ENCODE data around the gene CCDC9.
"Not testable (repeated sequence)": the region's sequence is repeated elsewhere in the genome, so short reads cannot be mapped to it uniquely, and the experiment has no call there.

Gene CCDC9

DNA sequence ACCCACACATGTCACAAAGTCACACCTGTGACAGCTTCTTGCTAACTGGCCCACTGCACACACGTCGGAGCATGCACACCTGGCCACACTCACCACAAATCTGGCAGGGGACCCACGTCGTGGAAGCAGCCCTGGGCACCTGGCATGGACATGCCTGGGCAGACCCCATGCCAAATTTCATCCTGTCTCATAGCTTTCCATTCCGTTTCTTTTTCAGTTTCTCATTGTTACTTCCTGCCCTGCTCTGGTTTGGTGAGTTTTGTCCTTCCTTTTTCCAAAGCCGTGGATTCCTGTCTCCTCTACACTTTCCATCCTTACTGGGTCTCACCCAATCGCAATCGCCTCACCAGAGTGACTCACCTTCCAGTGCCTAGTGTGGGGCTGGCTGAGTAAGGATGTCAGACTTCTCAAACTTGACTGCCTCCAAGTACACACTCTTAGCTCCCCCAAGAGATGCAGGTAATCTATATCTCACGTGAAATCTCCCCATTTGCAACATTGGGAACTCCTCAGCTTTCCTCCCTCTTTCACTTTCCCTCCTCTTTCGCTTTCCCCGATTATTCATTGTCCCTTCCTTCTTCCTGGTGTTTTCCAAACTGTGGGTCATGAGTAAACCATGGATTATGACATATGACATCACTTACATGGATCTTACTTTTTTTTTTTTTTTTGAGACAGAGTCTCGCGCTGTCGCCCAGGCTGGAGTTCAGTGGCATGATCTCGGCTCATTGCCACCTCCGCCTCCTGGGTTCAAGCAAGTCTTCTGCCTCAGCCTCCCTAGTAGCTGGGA lies 23.7 kb upstream of the CCDC9 start:
- no peak for DNase-seq

DNA sequence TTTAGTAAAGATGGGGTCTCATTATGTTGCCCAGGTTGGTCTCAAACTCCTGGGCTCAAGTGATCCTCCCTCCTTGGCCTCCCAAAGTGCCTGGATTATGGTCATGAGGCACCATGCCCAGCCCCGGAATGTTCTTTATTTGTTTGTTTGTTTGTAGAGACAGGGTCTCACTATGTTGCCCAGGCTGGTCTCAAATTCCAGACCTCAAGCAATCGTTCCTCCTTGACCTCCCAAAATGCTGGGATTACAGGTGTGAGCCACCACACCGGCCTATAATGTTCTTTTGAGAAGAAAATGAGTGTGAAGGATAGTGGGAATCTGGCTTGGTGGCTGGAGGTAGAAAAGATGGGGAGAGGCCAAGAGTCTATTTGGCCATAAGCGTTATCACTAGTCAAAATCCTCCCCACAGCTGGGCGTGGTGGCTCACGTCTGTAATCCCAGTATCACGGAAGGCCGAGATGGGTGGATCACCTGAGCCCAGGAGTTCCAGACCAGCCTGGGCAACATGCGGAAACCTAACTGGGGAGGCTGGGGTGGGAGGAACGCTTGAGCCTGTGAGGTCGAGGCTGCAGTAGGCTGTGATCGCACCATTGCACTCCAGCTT lies 20.2 kb upstream of the CCDC9 start:
- DNase-seq = no peak

DNA sequence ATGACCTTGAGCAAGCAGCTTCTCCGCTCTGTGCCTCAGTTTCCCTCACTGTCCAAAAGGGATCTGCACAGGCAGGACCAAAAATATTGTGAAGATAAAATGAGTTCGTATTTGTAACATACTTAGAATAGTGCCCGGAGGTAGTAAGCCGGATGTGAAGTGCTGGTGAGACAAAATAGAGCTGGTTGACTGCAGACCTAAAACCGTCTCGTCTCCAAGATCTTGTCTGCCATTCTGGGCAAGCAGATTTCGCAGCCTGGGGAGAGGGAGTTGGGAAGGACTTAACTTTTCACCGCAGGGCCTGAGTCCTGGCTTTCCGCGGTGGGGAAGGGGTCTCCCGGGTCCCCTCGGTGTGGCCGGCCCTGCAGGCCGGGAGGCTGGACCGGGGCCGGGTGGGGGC lies 17.2 kb upstream of the CCDC9 start:
- no peak for DNase-seq

DNA sequence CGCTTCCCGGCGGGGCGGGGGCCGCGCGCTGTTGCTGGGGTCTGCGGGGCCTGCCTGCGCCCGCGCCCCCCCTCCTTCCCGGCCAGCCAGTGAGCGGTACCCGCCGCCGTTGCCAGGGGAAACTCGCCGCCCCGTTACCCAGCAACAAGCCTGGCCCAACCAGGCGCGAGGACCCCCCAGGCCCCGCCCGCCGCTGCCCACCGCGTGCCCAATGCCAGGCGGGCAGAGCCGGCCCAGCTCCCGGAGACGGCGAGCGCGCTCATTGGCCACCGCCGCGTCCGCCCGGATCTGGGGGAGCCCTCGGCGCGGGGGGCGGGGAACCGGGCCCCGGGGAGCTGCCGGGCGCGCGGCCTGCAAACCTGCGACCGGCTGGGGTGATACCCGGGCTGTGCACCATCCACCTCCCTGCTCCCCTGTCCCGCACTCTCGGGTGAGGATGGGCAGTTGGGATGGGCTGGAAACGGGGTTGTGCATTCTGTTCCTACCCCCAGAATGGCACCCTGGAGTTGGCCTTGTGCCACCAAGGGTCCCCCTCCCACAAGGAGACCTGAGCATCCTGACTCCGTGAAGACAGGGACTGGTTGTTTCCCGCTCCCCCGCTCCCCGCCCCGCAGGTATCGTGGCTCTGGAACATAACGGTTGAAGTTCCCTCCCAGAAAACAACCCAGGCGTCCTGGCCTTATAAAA lies 16.6 kb upstream of the CCDC9 start:
- peak in 2 of 4 experiments; percentile 19 to 30 for DNase-seq

DNA sequence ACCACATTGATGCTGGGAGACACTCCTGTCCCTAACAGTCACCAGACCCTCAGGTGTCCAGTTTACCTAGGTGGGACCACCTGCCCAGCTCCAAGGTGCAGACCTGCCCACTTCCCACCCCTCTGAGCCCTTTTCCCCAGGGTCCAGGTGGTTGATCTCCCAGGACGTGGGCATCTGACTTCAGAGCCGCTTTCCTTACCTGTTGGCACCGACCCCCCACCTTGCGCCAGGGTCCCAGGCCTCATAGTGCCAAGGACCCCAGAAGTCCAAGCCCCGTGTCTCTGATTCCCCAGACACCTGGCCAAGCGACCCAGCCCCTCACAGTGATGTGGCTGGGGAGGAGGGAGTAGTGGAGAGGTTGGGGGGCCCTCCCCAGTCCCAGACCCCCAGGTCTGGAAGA lies 15.8 kb upstream of the CCDC9 start:
- no peak for DNase-seq

DNA sequence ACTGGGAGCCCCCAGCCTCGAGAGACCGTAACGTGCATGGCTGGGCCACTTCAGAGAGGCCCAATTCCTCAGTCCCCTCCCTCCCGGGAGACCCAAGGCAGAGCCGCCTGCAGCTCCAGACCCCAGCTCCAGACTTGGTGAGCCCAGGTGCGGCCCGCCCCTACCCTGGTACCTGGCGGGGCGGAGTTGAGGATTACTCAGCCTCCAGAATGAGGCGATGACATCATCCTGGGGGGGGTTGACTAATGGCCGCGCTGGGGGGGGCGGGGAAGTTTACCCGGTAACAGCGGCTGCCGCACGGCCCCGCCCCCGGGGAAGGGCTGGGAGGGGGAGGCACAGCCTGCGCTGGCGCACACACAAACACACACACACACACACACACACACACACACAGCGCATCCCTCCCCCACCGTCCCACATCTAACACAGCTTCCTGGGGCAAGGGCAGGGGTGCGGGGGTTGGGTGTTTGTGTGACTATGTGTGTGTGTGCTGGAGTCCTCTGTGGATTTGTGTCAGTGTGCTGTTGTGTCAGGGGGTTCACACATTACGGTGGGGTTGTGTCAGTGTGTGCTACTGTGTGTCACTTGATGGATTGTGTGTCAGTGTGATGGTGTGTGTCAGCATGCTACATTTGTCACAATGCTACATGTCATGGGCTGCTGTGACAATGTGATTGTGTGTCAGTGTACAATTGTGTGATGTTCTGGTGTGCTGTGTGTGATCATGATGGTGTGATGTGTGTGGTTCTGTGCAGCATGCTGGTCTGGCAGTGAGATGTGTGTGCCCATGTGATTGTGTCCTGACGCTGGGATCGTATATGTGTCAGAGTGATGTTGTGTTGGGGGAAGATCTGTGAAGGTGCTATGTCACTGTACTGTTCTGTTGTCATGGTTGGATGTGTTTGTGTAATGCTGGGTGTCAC lies 15.1 kb upstream of the CCDC9 start:
- DNase-seq = peak; percentile 67 to 87 (median 75)

DNA sequence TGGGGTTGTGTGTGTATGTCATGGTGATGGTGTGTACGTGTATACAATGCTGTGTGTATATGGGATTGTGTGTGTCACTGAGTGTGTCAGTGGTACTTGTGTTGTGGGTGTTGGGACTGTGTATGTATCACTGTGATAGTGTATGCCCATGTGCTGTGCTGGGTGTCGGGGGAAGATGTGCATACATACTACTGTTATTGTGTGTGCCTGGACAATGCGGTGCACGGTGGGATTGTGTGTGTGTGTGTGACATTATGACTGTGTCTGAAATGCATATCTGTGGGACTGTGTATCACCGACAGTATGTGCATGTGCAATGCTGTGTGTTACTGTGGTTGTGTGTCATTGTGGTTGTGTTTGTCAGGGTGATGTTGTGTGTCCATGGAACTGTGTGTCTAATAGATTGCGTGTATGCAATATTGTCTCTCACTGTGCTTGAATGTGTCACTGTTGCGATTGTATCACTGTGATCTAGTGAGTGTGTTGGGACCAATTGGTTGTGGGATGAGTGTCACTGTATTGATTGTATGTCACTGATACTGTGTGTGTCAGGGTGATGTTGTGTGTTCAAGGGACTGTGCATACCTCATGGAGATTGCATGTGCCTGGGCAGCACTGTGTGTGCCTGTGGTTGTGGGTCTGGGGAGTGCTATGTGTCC lies 14.3 kb upstream of the CCDC9 start:
- no peak for DNase-seq

DNA sequence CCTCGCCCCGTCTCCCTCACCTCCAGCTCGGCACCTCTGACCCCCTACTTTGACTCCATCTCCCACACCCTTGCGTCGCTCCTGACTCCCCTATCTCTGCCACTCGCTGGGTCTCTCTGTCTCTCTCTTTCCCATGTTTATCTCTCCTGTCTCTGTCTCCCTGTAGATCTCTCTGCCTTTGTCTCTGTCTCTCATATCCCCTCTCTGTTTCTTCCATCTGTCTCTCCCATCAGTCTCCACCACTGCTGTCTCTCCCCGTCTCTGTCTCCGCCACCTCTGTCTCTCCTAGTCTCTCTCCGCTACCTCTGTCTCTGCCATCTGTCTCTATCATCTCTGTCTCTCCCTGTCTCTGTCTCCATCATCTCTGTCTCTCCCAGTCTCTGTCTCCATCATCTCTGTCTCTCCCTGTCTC lies 13.0 kb upstream of the CCDC9 start:
- DNase-seq = peak in 1 of 4 experiments; percentile 43

DNA sequence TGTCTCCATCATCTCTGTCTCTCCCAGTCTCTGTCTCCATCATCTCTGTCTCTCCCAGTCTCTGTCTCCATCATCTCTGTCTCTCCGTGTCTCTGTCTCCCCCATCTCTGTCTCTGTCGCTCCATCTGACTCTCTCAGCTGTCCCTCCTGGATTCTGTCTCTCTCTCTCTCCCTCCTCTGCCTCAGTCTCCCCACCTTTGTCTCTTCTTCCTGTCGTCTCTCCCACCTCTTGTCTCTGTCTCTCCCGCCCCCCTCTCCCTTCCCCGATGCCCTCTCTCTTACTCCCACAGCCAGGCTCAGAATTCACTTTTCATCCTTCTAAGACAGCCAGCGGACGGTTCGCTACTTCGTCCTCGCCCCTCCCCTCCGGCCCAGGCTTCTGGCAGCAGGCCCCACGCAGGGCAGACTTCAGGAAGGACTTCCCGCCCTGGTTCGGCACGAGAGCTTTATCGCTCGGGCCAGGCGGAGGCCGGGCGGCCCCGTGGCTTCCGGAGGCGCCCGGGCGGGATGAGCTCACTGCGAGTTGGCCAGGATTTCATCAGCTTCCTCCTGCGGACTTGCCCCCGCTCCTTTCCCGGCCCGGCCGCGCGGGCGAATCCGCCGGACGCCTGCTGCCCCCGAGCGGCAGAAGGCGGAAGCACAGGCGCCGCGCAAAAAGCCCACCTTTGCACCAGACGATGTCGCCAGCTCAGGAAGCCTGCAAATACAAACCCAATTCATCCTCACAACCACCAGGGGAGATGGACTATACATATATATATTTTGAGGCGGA lies 12.4 kb upstream of the CCDC9 start:
- DNase-seq = peak; percentile 74 to 82 (median 78)

DNA sequence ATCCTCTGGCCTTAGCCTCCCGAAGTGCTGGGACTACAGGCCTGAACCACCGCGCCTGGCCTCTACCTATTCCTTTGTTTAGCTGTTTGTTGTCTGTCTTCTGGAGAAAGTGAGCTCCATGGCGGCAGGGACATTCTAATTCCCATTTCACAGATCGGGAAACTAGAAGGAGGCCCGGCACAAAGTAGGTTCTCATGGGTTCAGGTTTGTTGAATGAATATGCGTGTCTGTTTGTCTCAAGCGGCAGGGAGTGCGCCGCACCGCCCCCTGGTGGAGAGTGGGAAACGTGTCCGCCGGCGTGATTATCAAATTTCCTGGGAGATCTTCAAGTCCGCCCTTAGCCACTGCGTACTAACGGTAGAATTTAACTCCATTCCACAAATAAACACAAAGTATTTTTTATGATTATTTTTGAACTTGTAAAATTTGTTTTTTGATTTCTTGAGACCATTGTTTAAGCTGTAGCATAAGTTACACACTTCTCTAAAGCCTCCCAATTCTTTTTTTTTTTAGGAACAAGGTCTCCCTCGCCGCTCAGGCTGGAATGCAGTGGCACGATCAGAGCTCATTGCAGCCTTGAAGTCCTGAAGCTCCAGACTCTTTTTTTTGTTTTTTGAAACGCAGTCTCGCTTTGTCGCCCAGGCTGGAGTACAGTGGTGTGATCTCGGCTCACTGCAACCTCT lies 8.9 kb upstream of the CCDC9 start:
- peak; percentile 65 to 80 (median 71) for DNase-seq

DNA sequence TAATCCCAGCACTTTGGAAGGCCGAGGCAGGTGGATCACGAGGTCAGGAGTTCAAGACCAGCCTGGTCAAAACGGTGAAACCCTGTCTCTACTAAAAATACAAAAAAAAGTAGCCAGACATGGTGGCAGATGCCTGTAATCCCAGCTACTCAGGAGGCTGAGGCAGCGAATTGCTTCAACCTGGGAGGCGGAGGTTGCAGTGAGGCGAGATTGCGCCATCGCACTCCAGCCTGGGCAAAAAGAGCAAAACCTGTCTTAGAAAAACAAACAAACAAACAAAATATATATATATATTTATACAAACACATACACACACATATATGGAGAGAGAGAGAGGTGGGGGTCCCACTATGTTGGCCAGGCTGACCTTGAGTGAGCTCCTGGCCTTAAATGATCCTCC lies 3.3 kb upstream of the CCDC9 start:
- not testable (repeated sequence) for DNase-seq

DNA sequence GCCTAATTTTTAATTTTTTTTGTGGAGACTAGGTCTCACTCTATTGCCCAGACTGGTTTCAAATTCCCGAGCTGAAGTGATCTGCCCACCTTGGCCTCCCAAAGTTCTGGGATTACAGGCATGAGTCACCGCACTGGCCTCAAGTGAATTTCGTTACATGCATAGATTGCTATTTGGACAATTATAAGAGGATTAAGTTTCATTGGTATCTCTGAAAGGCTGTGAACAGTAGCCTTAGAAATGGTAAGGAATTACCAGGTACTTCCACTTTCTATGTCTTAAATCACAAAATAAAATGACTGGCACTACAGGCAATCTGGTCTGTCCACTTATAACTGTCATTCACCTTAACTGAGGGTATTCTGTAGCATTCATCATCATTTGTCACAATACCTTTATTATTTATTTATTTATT lies 2.9 kb upstream of the CCDC9 start:
- no peak for DNase-seq

DNA sequence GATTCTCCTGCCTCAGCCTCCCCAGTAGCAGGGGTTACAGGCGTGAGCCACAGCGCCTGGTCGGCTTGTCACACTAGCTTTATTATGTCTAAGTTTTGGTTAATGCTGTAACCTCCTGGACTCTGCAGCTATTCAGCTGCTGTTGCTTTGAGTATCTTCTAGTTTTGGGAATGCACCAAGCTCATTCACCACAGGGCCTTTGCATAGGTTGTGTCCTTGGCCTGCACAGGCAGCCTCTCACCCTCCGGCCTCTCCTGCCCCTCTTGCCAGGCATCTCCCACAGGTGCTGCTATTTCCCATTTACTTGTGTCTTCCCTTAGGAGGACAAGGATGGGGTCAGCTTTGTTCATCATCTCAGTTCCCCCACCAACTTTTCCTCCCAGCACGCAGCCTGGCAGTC lies 2.4 kb upstream of the CCDC9 start:
- DNase-seq = no peak

DNA sequence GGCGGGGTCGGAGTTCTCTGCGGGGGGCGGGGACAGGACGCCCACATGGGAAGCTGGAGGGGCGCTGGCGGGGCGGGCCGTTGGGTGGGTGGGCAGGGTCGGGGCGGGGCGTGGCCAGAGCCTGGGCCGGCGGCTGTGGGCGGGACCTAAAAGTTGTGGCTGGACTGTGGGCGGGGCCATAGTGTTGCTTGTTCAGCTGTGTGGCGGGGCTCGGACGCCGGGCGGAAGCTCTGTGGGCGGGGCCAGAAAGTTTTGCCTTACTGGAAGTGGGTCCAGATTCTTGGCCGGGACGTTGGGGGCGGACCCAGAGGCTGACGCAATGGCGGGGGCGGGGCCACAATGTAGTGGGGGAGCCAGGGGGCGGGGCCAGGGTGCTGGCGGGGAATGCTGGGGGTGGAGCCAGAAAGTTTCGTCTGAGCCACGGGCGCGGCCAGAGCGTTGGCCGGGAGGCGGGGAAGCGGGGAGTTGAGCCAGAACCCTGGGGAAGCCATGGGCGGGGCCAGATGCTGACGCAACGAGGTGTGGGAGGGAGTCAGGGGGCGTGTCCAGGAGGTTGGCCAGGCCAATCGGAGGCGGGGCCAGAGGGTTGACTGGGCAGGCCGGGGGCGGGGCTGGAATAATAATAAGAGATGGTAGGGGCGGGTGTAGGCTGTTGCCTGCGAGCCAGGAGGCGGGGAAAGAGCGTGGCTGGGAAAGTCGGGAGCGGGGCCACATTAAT lies 527 bp downstream of the CCDC9 start:
- peak; percentile 100 for DNase-seq

DNA sequence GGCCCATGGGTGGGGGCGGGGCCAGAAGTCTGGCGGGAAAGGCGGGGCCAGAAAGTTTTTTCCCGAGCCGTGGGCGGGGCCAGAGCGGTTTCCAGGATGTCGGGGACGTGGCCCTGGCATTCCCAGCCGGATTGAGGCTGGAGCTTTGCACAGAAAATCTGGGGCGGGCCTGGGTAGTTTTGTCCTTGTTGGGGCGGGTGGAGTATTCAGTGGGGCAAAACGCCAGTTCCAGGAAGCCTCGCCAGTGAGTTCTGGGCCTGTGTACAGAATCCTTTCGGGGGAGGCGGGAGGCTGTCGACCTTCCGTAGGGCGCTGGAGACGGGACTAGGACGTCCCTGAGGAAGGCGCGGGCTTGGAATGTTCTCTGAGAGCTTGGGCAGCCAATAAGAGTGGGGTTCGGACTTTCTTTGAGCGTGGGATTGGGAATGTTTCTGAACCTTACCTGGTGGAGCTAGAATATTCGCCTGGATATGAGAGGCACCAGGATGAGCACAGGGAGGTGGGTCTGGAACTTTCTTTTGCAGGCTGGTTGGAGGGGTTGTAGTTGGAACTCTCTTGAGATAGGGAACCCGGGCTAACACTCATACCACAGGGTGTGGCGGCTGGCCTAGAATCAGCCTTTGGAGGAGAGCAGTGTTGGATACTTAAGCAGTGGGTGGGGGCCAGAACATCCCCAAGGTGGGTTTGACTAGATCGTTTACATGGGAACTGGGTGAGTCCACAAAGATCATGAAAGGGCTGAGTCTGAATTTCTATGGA lies 1.3 kb downstream of the CCDC9 start:
- no peak for DNase-seq

DNA sequence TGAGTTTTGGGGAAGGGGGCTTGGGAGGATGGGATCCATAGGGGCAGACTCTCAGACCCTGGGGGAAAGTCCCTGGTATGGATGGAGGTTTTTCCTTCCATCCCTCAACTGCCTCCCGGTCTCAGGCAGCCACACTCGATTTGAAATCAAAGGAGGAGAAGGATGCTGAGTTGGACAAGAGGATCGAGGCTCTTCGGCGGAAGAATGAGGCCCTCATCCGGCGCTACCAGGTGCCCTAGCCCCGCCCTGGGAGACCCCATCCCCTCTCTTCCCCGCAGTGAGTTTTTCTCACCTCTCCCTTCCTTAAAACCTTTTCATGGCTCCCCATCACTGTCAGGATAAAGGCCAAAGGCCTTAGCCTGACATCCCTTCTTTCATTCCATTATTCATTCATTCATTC lies 2.1 kb downstream of the CCDC9 start:
- DNase-seq = no peak

DNA sequence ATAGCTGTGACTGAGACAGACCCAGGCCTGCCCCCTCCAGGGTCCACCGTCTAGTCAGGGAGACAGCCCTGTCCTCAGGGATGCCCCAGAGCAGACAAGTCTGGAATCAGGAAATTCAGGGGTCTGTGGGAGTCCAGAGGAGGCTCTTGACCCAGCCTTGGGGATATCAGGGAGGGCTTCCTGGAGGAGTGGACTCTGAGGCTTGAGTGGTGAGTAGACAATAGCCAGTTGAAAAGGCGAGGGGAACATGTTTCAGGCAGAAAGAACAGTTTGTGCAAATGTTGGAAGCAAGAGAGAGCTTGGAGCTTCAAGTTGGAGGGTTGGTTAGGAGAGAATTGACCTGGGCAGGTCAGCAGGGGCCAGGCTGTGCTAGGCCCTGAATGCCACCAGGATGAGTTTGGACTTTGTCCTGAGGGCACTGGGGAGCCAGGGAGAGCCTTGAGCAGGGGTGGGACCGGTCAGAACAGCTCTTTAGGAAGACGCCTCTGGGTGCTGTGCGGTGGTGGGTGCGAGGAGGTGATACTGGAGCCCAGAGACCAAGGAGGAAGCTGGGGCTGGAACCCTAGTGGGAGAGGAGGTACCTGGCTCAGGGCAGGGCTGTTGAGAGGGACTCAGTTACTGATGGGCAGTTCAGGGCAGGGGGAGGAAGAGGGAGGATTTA lies 2.7 kb downstream of the CCDC9 start:
- DNase-seq = no peak

DNA sequence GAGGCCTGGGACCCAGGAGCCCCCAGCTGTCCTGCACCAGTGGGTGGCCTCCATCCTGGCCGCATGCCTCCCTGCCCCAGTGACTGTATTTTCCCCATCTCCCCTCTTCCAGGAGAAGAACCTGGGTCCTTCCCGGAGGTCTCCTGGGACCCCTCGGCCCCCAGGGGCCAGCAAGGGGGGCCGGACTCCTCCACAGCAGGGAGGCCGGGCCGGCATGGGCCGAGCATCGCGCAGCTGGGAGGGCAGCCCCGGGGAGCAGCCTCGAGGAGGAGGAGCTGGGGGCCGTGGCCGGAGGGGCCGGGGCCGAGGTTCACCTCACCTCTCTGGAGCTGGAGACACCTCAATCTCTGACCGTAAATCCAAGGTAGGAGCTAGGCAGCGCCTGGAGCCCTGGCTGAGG lies 4.2 kb downstream of the CCDC9 start:
- DNase-seq = no peak
